ENCODE results near the gene DBR1.
"Not testable (repeated sequence)": the region's sequence is repeated elsewhere in the genome, so short reads cannot be mapped to it uniquely, and the experiment has no call there.

Gene DBR1

GRCh38 chr3:138148503-138148902 is 26.2 kb downstream of the DBR1 start (continued):
- no peak for TF ChIP-seq IKZF3 (tag by site-specific recombination; IDR thresholded peaks at IDR 0.05)
- no peak for TF ChIP-seq ZNF473 (tag by site-specific recombination; IDR thresholded peaks at IDR 0.05)
- TF ChIP-seq SALL2 (tag by site-specific recombination; IDR thresholded peaks at IDR 0.05; ENCODE audit: borderline replicate concordance), result no peak
- no peak for TF ChIP-seq ZNF274 (IDR thresholded peaks at IDR 0.05; ENCODE audit: low read length)
- TF ChIP-seq ZNF274 (tag by site-specific recombination; IDR thresholded peaks at IDR 0.05; ENCODE audit: borderline replicate concordance), result no peak
- TF ChIP-seq ZNF664 (tag by site-specific recombination; IDR thresholded peaks at IDR 0.05), result no peak
- no peak for TF ChIP-seq KLF7 (tag by site-specific recombination; IDR thresholded peaks at IDR 0.05; ENCODE audit: borderline replicate concordance)
- no peak for TF ChIP-seq ZNF341 (tag by site-specific recombination; IDR thresholded peaks at IDR 0.05; ENCODE audit: low read depth)
- no peak for TF ChIP-seq SP2 (tag by site-specific recombination; IDR thresholded peaks at IDR 0.05)
- TF ChIP-seq HOXC10 (CRISPR knock-in tag; IDR thresholded peaks at IDR 0.05), result no peak
- no peak for TF ChIP-seq ZIC2 (tag by site-specific recombination; IDR thresholded peaks at IDR 0.05)
- TF ChIP-seq ZNF248 (tag by site-specific recombination; IDR thresholded peaks at IDR 0.05), result no peak
- no peak for TF ChIP-seq MEIS1 (CRISPR knock-in tag; IDR thresholded peaks at IDR 0.05; ENCODE audit: borderline replicate concordance)

- H3K9me3 ChIP-seq (ENCODE audit: control insufficient read depth, insufficient read depth, low read depth, low read length); POLR2A ChIA-PET; H3K4me1 ChIP-seq (ENCODE audit: control insufficient read depth, insufficient read depth, low read length); H3K27ac ChIP-seq (ENCODE audit: extremely low read depth, low read depth, low read length); H3K36me3 ChIP-seq (ENCODE audit: control insufficient read depth in 2 of 2, insufficient read depth in 1 of 2, low read length in 2 of 2); H3K4me3 ChIP-seq (ENCODE audit: low read depth, low read length): not testable (repeated sequence)
- CTCF ChIA-PET, result interaction anchor here (0.6 kb wide), 1 partner anchor 1729 kb away, joined by 3 read pairs; no protein-coding TSS in a partner anchor
Observed at GRCh38 chr3:138142181-138142580, 32.5 kb downstream of the DBR1 start.

GRCh38 chr3:138140940-138141339 is 33.8 kb downstream of the DBR1 start:
- TF ChIP-seq ZNF24 (tag by site-specific recombination; IDR thresholded peaks at IDR 0.05) (no peak), GLIS2 (tag by site-specific recombination; IDR thresholded peaks at IDR 0.05) (no peak), ZNF274 (IDR thresholded peaks at IDR 0.05; ENCODE audit: low read length) (no peak), ZNF274 (tag by site-specific recombination; IDR thresholded peaks at IDR 0.05; ENCODE audit: borderline replicate concordance) (no peak), ZNF585B (tag by site-specific recombination; IDR thresholded peaks at IDR 0.05) (no peak), ZNF114 (tag by site-specific recombination; IDR thresholded peaks at IDR 0.05) (no peak), OSR2 (tag by site-specific recombination; IDR thresholded peaks at IDR 0.05) (no peak), ZNF555 (tag by site-specific recombination; conservative IDR thresholded peaks at IDR 0.05) (no peak), ZNF623 (tag by site-specific recombination; IDR thresholded peaks at IDR 0.05) (no peak), ZNF16 (tag by site-specific recombination; IDR thresholded peaks at IDR 0.05; ENCODE audit: low read depth) (no peak), ZNF292 (tag by site-specific recombination; IDR thresholded peaks at IDR 0.05; ENCODE audit: borderline replicate concordance, low read depth) (no peak), ZFHX2 (tag by site-specific recombination; conservative IDR thresholded peaks at IDR 0.05) (no peak), SP2 (tag by site-specific recombination; IDR thresholded peaks at IDR 0.05) (no peak), ZNF449 (tag by site-specific recombination; IDR thresholded peaks at IDR 0.05) (no peak), ZNF488 (tag by site-specific recombination; IDR thresholded peaks at IDR 0.05) (no peak), ZFP37 (tag by site-specific recombination; IDR thresholded peaks at IDR 0.05) (no peak), KLF17 (tag by site-specific recombination; IDR thresholded peaks at IDR 0.05) (no peak), ZNF548 (tag by site-specific recombination; IDR thresholded peaks at IDR 0.05) (no peak)
- Histone ChIP-seq H3K4me1 (ENCODE audit: control insufficient read depth, insufficient read depth, low read length) (no peaks in the 10 kb centered on the region), H3K9me3 (ENCODE audit: control insufficient read depth, insufficient read depth, low read depth, low read length) (no peaks in the 10 kb centered on the region), H3K27ac (ENCODE audit: extremely low read depth, low read depth, low read length) (no peak overlapping the region), H3K36me3 (ENCODE audit: control insufficient read depth in 2 of 2, insufficient read depth in 1 of 2, low read length in 2 of 2) (no peaks in the 10 kb centered on the region), H3K4me3 (ENCODE audit: low read depth, low read length) (no peak overlapping the region)
- ChIA-PET POLR2A (no interaction called here), CTCF (interaction anchor here (0.7 kb wide), 1 partner anchor 215 kb away, joined by 3 read pairs; no protein-coding TSS in a partner anchor)

Data from HEK293 (cell line).